Stimulated activated naive CD8-positive, alpha-beta T cell treated with anti-CD3 and anti-CD28 coated beads, Interleukin-15, Interleukin-2, amounts not matched to agents 100 ng/mL and 50 ng/mL, for 24 hours (primary cell): ENCODE results near the gene GOLIM4.
A peak's percentile ranks its signal among the peaks of the same experiment; 100 is the strongest.

Experiments
- H3K27ac Mint-ChIP-seq: one replicate; pipeline ENCODE4 v1.8.0; 2021; ENCODE audit warnings: mild to moderate bottlenecking, mixed read lengths
- H3K27me3 Mint-ChIP-seq: one replicate; pipeline ENCODE4 v1.8.0; 2021; ENCODE audit warnings: mixed read lengths
- H3K36me3 Mint-ChIP-seq: one replicate; pipeline ENCODE4 v1.8.0; 2021; ENCODE audit warnings: low read depth, mixed read lengths
- H3K4me1 Mint-ChIP-seq: one replicate; pipeline ENCODE4 v1.8.0; 2021; ENCODE audit warnings: low read depth, mixed read lengths
- H3K4me3 Mint-ChIP-seq: one replicate; pipeline ENCODE4 v1.8.0; 2021; ENCODE audit warnings: mild to moderate bottlenecking, mixed read lengths
- H3K9me3 Mint-ChIP-seq: one replicate; pipeline ENCODE4 v1.8.0; 2021; ENCODE audit warnings: mixed read lengths

Gene GOLIM4

GRCh38 chr3:168116279-168116678 lies 20.6 kb upstream of the GOLIM4 start:
- Mint-ChIP-seq H3K27ac (no peak overlapping the region), H3K4me3 (no peak overlapping the region), H3K36me3 (no peaks in the 10 kb centered on the region), H3K4me1 (no peaks in the 10 kb centered on the region), H3K27me3 (no peaks in the 10 kb centered on the region), H3K9me3 (no peaks in the 10 kb centered on the region)

- H3K27me3 Mint-ChIP-seq = no peaks in the 10 kb centered on the region
These were observed 18.1 kb upstream of the GOLIM4 start for GRCh38 chr3:168113848-168114247.

GRCh38 chr3:168112894-168113293 lies 17.2 kb upstream of the GOLIM4 start:
- H3K27ac Mint-ChIP-seq = no peak overlapping the region
- no peaks in the 10 kb centered on the region for H3K36me3 Mint-ChIP-seq
- no peaks in the 10 kb centered on the region for H3K9me3 Mint-ChIP-seq
- H3K4me3 Mint-ChIP-seq = no peak overlapping the region
- no peaks in the 10 kb centered on the region for H3K4me1 Mint-ChIP-seq
- no peaks in the 10 kb centered on the region for H3K27me3 Mint-ChIP-seq

More at GRCh38 chr3:168113848-168114247, 18.1 kb upstream of the GOLIM4 start:
- Mint-ChIP-seq H3K4me3 (no peak overlapping the region), H3K36me3 (no peaks in the 10 kb centered on the region), H3K4me1 (no peaks in the 10 kb centered on the region), H3K27ac (no peak overlapping the region), H3K9me3 (no peaks in the 10 kb centered on the region)

GRCh38 chr3:168104361-168104760 lies 8.6 kb upstream of the GOLIM4 start:
- Mint-ChIP-seq H3K27ac (no peak overlapping the region), H3K4me1 (no peaks in the 10 kb centered on the region), H3K9me3 (peaks cover 4% of the 10 kb centered on the region), H3K27me3 (peaks cover 7% of the 10 kb centered on the region), H3K36me3 (no peaks in the 10 kb centered on the region), H3K4me3 (no peak overlapping the region)

GRCh38 chr3:168102735-168103410 lies 7.1 kb upstream of the GOLIM4 start:
- Mint-ChIP-seq H3K9me3 (peaks cover 4% of the 10 kb centered on the region), H3K4me3 (no peak overlapping the region), H3K27ac (no peak overlapping the region), H3K27me3 (peaks cover 12% of the 10 kb centered on the region), H3K4me1 (no peaks in the 10 kb centered on the region), H3K36me3 (no peaks in the 10 kb centered on the region)

GRCh38 chr3:168100777-168101492 lies 5.2 kb upstream of the GOLIM4 start:
- no peak overlapping the region for H3K27ac Mint-ChIP-seq
- H3K27me3 Mint-ChIP-seq = peaks cover 28% of the 10 kb centered on the region
- H3K4me1 Mint-ChIP-seq = peaks cover 11% of the 10 kb centered on the region
- H3K9me3 Mint-ChIP-seq = no peaks in the 10 kb centered on the region
- H3K4me3 Mint-ChIP-seq = no peak overlapping the region
- H3K36me3 Mint-ChIP-seq = no peaks in the 10 kb centered on the region

- Mint-ChIP-seq H3K4me3 (no peak overlapping the region), H3K36me3 (no peaks in the 10 kb centered on the region), H3K27ac (no peak overlapping the region), H3K27me3 (peaks cover 47% of the 10 kb centered on the region), H3K4me1 (peaks cover 24% of the 10 kb centered on the region), H3K9me3 (no peaks in the 10 kb centered on the region)
These were observed 1.7 kb upstream of the GOLIM4 start for GRCh38 chr3:168097381-168097780.

GRCh38 chr3:168096210-168096652 lies 507 bp upstream of the GOLIM4 start:
- Mint-ChIP-seq H3K9me3 (no peaks in the 10 kb centered on the region), H3K4me3 (peak overlapping the region; percentile 86), H3K36me3 (no peaks in the 10 kb centered on the region), H3K27me3 (peaks cover 49% of the 10 kb centered on the region), H3K4me1 (peaks cover 24% of the 10 kb centered on the region), H3K27ac (peak overlapping the region; percentile 96)

GRCh38 chr3:168094877-168095610 lies 680 bp downstream of the GOLIM4 start:
- H3K27me3 Mint-ChIP-seq = peaks cover 52% of the 10 kb centered on the region
- H3K4me3 Mint-ChIP-seq = peak overlapping the region; percentile 86
- no peaks in the 10 kb centered on the region for H3K9me3 Mint-ChIP-seq
- peak overlapping the region; percentile 96 for H3K27ac Mint-ChIP-seq
- H3K36me3 Mint-ChIP-seq = no peaks in the 10 kb centered on the region
- peaks cover 24% of the 10 kb centered on the region for H3K4me1 Mint-ChIP-seq

GRCh38 chr3:168094580-168094876 lies 1.2 kb downstream of the GOLIM4 start:
- Mint-ChIP-seq H3K4me1 (peaks cover 24% of the 10 kb centered on the region), H3K27ac (peak overlapping the region; percentile 74), H3K27me3 (peaks cover 54% of the 10 kb centered on the region)

GRCh38 chr3:168093790-168094189 lies 1.9 kb downstream of the GOLIM4 start:
- H3K36me3 Mint-ChIP-seq = no peaks in the 10 kb centered on the region
- H3K4me3 Mint-ChIP-seq = peak overlapping the region; percentile 14
- peaks cover 53% of the 10 kb centered on the region for H3K27me3 Mint-ChIP-seq
- no peaks in the 10 kb centered on the region for H3K9me3 Mint-ChIP-seq
- H3K4me1 Mint-ChIP-seq = peaks cover 31% of the 10 kb centered on the region
- no peak overlapping the region for H3K27ac Mint-ChIP-seq

More at GRCh38 chr3:168094580-168094876, 1.2 kb downstream of the GOLIM4 start:
- H3K4me3 Mint-ChIP-seq = peak overlapping the region; percentile 86
- no peaks in the 10 kb centered on the region for H3K36me3 Mint-ChIP-seq
- no peaks in the 10 kb centered on the region for H3K9me3 Mint-ChIP-seq

- Mint-ChIP-seq H3K4me3 (peak overlapping the region; percentile 14), H3K36me3 (no peaks in the 10 kb centered on the region), H3K4me1 (peaks cover 37% of the 10 kb centered on the region), H3K27me3 (peaks cover 53% of the 10 kb centered on the region), H3K27ac (no peak overlapping the region), H3K9me3 (no peaks in the 10 kb centered on the region)
These were observed 2.5 kb downstream of the GOLIM4 start for GRCh38 chr3:168093229-168093628.

GRCh38 chr3:168091941-168092340 lies 3.8 kb downstream of the GOLIM4 start:
- H3K27ac Mint-ChIP-seq = no peak overlapping the region
- peaks cover 43% of the 10 kb centered on the region for H3K4me1 Mint-ChIP-seq
- peaks cover 46% of the 10 kb centered on the region for H3K27me3 Mint-ChIP-seq
- no peaks in the 10 kb centered on the region for H3K36me3 Mint-ChIP-seq
- H3K4me3 Mint-ChIP-seq = no peak overlapping the region
- H3K9me3 Mint-ChIP-seq = no peaks in the 10 kb centered on the region

GRCh38 chr3:168091302-168091858 lies 4.3 kb downstream of the GOLIM4 start:
- Mint-ChIP-seq H3K36me3 (no peaks in the 10 kb centered on the region), H3K4me3 (no peak overlapping the region), H3K9me3 (no peaks in the 10 kb centered on the region), H3K4me1 (peaks cover 38% of the 10 kb centered on the region), H3K27ac (no peak overlapping the region), H3K27me3 (peaks cover 41% of the 10 kb centered on the region)
